HG03280 (cell line): ENCODE data around the gene SV2B.
A peak's percentile ranks its signal among the peaks of the same experiment; 100 is the strongest.

Experiments used
- ATAC-seq: cut with Tn5 transposase; IDR thresholded peaks from one replicate; pipeline ENCODE4 v1.9.1; 2021; ENCODE audit warnings: mild to moderate bottlenecking, moderate library complexity; ENCODE audit not compliant: unreplicated experiment

The SV2B gene

DNA sequence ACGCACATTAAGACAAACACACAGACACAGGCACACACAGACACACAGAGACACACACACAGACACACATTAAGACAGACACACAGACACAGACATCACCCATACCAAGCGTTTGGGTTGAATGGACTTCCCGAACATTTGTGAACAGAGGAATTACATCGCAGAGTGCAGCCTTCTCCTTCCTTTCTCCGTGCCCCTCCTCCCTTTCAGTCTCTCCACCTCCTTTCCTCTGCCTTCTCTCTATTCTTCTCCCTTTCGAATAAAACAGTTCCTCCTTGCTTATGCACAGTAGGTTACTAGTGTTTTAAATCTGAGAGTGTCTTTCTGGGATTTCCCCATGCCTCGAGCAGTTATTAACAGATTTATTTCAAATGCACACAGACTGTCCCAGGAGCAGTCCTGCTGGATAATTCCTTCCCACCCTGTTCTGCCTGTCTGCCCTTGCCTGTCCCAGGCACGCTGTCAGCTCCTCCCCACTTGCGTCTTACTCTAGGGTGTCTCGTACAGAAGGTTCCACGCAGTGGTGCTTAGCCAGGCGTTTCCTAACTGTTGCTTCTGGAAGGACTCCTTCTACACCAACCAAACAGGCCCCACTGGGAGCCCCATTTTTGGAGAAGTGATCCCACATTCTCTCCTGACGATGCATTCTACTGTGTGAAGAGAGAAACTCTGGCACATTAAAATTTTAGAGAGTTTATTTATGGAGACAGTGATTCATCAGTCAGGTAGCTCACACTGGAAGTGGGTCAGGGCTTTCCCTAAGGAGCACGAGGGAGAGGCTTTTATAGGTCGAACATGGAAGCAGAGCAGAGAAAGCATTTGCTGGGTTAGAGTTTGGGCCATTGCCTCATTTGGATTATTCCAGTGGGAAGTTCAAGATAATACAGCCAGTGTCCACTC lies 163.8 kb downstream of the SV2B start:
- ATAC-seq, result no peak

DNA sequence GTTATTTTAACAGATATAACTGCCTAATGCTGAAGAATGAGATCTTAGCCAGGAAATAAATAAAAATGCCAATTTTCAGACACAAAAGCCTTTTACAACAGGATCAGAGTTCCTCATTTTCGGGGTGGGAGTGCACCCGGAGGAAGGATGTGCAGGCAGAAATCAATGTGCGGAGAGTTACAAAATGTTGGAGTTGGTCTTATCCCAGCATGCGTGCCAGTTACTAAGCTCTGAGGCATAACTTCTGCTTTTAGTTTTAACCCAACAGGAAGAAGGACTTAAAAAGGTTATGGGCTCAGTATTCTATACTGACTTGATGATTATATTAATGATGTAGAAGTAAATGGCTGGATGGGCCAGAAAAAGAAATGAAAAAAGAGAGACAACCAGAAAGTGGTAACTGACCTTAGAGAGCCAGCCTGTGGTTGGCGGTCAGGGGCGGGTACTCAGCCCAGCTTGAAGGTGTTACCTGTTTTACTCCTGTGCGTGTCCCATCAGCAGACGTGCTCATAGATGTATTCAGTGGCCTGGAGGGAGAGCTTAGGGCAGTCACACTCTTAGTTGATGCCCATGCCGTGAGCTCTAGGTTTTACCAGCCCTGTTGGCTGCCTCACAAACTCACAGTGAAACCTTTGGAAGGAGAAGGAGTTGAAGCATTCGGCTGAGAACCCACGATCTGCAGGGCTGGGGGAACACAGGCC lies 164.7 kb downstream of the SV2B start:
- ATAC-seq, result no peak

DNA sequence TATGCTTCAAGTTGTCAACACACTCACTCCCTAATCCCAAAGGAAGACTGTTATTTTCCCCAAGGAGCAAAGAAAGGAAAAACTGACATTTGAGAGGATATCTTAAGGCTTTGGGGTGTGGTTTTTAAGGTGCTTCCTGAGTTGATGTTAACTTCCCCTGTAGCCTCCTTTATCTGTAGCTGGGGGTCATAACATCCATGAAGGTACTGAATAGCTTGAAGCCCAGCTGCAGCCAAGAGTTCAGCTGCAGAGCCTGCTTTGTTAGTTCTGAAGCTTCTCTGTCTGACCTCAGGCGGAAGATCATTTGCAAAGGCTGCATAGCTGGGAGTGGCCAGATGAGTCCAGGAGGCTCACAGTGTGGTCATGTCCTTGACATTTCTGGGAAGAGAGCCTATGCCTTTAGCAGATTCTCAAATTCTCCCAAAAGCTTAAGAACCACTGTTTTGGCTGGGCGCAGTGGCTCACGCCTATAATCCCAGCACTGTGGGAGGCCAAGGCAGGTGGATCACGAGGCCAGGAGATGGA lies 165.4 kb downstream of the SV2B start:
- no peak for ATAC-seq

DNA sequence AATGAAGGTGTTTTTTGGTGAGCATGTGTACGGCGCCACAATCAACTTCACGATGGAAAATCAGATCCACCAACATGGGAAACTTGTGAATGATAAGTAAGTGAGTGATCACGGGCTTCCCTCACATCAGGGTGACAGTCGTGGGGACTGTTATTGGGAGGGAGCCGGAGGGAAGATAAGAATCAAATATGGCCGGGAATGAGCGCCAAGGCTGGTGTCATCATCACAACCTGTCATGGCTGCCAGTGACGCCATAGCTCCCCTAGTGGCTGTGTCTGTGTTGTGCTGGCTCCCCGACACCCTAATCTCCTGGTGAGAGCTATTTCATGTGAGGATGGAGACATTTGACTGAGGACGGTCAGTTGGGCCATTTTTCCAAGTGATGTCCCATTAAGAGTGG lies 168.5 kb downstream of the SV2B start:
- ATAC-seq, result peak; percentile 54

DNA sequence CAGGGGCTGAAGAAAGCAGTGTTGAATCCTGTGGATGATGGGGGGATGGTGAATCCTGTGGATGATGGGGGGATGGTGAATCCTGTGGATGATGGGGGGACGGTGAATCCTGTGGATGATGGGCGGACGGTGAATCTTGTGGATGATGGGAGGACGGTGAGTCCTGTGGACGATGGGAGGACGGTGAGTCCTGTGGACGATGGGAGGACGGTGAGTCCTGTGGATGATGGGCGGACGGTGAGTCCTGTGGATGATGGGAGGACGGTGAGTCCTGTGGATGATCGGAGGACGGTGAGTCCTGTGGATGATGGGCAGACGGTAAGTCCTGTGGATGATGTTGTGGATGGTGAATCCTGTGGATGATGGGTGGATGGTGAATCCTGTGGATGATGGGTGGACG lies 170.7 kb downstream of the SV2B start:
- no peak for ATAC-seq

DNA sequence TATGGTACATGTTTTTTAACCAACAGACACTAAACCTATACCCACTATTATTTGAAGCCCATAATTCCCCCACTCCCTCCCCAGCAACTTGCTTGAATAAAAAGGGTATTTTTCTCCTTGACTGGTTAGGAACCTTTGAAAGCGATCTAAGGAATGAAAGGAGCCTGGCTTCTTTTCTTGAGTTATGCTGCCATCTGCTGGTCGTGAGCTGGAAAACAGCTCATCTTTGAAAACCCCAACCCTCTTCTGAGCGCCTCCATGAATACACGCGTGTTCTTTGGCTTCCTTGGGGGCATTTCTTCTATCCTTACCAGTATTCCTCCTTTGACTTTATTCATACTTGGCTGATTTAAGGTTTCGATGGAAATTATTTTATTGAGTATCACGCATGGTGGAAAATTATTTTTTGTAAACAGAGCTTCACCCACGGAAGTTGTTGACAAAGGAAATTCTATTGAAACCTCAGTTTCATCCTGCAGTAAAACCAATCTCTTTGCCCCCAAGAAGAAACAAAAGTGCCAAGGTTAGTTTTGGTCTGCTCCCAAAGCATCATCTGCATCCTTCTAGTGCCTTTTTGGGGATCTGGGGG lies 171.6 kb downstream of the SV2B start:
- peak; percentile 62 for ATAC-seq

DNA sequence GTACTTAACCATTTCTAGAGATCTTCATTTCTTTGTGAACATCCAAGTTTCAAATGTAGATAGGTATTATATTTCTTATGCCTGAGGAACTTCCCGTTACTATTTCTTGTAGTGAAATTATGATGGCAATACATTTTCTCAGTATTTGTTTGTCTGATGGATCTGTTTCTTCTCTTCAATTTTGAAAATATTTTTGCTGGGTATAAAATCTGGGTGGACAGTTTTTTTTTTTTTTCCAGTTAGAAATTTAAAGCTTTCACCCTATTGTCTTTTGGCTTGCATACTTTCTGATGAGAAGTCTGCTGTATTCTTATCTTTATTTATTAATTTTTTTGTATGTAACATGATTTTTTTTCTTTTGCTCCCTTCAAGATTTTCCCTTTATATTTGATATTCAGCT lies 175.8 kb downstream of the SV2B start:
- no peak for ATAC-seq

DNA sequence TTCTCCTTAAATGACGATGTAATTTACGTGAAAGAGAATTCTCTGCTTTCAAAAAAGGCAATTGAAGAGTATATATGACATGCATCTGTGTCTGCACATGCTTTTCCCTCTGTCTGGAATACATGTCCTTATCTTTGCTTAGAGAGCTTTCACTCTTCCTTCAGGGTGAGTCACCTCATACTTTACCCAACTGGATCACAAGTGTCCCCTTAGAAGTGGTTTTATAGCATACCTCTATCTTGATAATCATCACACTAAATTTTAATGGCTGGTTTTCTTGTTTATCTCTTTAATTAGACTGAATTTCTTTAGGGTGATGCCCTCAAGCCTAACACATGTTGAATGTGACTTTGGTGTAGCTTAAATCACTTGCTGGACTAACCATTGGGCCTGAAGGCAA lies 178.9 kb downstream of the SV2B start:
- ATAC-seq, result no peak

DNA sequence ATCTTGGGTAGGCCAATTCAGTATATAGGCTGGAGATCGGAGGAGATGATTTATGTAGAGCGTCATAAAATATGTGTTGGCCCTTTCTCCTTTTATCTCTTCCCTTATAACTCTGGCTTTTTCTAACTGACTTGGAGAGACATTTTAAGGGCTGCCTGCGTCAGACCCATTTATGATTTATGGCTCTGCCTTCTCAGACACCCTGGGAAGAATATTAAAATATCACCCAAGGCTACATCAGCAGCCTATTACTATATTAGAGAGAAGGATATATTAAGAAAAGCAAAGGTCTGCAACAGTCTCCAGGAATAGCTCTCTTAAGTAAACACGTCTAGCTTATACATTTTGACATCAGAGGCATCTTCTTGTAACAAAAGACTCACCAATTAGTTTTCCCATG lies 179.4 kb downstream of the SV2B start:
- no peak for ATAC-seq

DNA sequence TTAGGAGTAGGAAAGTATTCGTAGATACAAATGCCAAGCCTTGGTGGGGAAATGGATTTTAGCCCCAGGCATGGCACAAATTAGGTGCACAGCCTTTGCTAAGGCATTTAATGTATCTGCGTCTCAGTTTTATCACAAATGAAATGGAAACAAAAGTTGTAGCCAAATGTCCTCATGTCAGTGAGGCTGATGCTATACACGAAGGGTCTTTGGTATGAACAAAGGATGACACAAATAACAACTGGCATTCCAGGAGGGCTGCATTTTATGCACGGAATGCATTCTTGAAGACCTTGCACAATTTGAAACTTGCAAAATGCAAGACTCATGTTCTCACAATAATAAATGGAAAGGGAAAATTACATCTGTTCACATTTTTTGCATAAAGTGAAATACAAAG lies 181.9 kb downstream of the SV2B start:
- no peak for ATAC-seq

DNA sequence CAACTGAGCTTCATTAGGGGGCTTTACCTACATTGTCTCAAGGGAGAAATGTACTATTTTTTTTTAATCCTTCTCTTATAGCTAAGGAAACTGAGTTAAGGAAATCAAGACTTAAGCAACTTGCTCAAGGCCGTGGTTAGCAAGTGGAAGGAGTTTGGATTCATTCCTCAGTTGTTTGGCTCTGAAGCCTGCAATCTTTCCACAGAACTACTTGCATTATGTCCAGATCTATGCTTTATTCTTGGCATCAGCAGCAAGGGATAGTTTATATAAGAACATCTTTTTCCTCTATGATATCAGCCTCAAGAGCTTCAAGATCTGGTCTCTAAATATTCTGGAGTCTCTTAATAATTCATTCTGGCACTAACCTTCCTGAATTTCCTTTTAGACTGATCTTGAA lies 182.4 kb downstream of the SV2B start:
- ATAC-seq, result no peak

DNA sequence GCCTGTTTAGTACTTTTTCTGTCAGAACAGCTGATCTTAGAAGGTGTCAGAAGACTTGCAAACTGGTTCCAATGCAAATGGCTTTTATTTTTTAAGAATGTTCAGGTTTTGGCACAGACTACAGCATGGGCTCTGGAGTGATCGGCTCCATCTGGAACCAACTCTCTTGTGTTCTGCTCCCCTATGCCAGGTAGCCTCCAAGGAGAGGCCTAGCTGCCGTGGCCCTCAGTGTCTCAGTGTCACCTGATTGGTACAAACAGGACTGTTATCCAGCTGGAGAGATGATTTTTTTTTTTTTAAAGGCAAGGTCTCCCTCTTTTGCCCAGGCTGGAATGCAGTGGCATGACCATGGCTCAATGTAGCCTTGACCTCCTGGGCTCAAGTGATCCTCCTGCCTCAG lies 183.1 kb downstream of the SV2B start:
- ATAC-seq, result no peak

DNA sequence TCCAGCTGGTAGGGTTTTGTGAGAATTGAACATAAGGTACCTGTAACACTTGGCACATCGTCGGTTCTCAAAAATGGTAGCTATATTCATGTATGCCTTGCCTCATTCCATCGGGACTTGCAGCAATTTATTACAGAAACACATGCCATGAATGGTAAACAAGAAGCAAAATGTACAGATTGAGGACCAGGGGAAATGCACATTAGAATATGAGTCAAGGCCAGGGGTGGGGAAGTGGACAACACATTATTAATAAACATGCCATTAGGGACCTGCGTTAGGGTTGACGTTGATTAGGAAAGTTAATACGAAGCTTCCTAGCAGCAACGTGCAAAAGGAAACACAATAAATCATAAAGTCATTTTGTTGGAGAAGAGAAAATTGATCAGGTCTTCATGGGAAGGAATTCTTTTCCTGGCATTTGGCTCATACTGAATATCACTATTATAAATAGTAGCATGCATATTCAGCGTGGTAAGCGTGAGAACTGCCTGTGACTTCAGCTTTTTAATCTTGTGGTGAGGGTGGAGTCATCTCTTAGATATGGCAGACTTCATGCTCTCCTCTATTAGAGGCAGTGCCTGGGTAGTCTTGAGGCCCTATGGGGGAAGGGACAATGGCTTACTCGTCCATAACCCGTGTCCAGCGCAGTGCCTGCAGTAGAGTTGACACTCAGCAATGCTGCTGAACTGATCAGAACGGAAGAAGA lies 184.9 kb downstream of the SV2B start:
- no peak for ATAC-seq

DNA sequence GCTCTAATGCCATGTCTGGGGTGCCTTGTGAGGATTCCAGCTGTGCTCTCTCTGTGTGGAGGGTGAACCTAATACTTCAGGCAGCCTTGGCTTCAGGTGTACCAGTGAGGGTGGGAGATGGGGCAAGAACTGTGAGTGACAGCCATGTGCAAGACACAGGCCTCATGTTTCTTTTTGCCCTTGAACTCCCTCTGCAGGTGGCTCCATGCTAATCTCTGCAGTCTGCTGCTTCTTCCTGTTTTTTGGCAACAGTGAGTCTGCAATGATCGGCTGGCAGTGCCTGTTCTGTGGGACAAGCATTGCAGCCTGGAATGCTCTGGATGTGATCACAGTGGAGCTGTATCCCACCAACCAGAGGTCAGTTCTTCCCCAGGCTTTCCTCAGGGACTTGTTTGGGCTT lies 189.3 kb downstream of the SV2B start:
- no peak for ATAC-seq

DNA sequence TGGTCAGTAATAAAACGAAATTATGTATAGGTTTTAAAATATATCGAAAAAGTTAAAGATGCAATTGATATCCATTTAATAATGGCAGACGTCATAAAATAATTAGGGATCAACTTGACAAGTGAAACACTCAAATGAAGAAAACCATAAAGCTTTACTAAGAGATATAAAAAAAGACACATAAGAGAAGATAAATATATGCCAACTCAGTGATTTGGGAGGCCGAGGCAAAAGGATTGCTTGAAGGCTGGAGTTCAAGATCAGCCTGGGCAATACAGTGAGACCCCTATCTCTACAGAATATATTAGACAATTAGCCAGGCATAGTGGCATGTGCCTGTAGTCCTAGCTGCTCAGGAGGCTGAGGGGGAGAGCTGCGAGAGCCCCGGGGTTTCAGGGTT lies 190.5 kb downstream of the SV2B start:
- no peak for ATAC-seq

DNA sequence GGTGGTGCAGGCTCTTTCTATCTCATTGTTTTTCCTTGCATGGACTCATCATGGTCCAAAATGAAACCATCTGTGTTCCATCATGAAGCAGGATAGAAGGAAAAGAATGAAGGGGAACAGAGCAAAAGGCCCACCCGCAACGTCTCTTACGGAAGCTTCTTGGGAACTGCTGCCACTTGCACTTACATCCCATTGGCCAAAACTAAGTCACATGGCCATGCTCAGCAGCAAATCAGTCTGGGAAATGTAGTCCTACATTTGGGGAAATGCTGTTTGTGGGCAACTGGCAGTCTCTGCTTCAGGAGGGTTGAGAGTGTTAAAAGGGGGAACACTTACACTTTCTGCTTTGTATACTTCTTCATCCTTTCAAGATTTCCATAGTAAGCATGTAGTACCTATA lies 191.6 kb downstream of the SV2B start:
- ATAC-seq, result no peak

DNA sequence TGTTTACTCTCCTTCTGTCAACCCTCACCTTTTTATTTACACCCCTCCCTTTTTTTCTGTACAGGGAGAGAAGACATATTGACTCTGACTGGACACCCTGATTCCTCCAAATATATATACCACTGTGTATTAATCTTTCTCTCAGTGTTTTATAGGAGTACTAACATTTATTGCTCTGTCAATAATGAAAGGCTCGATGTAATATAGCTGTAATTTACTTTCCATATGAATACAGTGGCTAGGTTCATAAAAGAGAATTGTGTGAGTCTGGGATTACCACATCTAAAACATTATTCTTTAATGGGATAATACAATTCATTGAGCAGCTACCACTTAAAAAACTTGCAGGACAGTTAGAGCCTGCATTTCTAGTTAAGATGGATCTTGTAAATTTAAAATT lies 194.3 kb downstream of the SV2B start:
- ATAC-seq, result no peak

DNA sequence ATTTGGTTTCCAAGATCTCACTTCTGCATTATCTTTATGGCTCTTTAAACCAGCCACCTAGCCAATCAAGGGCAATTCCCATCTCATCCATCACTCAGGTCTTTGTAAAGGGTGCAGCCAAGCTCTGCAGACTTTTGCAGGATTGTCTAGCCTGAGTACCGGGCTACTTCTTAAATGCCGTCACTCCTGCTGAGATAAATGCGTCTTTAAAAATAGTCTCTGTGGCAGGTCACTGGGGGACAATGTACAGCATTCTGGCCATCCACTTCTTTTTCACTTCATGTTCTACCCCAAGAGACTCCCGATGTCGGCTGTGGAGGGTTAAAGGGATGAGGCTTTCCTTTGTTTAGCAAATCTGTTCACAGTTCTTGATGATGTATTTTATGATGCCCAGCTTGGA lies 194.7 kb downstream of the SV2B start:
- no peak for ATAC-seq

DNA sequence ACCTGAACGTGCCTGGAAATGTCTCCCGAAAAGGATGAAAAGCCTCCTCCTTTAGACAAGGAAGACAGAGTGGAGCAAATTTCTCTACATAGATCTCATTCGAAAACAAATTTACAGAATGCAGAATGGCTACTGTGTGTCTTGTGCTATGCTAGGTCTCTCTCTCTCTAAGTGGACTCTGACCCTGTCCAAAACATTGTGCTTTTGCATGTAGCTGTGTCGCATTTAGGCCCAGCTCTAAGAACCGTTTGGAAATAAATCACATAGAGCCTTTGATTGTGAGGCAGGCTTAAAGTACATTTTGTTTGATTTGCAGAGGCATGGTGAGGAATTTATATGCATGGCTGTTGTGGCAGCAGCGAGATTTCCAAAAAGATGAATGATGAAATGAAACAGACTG lies 198.0 kb downstream of the SV2B start:
- no peak for ATAC-seq

DNA sequence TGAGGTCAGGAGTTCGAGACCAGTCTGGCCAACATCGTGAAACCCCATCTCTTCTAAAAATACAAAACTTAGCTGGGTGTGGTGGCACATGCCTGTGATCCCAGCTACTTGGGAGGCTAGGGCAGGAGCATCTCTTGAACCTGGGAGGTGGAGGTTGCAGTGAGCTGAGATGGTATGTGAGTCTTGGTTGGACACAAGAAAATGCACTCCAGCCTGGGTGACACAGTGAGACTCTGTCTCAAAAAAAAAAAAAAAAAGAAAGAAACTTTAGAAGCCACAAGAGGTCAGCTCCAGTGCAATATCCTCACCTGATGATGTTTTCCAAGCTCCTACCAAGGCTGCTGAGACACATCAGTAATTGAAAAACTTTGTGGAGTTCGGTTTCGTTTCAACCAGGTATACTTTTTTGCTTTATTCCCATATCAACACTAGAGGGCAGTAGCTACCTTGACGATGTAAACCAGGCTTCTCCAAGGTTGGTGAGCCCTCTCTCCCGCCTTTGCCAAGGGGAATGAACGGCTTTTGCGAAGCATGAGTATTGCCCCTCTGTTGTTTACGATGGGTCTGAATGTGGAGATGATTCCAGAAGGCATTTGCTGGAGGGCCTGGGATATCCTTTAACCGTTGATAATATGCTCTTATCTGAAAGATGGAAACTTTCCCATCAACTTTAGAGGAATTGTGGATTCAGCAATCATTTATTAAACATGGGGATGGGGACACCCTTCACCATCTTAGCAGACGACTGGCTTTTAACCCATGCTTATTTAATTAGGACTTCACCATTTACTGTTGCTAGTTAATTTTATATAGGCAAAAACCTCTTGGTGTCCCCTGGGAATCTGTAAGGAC lies 202.8 kb downstream of the SV2B start:
- ATAC-seq, result no peak
